IPS DF 4.7 (cell line): Measurements from ENCODE around the gene ATOX1.

ENCODE experiments used
- DNase-seq: peaks from one replicate; pipeline ENCODE4 v3.0.0-alpha.2; 2013; ENCODE audit warnings: low spot score; ENCODE audit errors: extremely low read depth

ATOX1 gene

DNA sequence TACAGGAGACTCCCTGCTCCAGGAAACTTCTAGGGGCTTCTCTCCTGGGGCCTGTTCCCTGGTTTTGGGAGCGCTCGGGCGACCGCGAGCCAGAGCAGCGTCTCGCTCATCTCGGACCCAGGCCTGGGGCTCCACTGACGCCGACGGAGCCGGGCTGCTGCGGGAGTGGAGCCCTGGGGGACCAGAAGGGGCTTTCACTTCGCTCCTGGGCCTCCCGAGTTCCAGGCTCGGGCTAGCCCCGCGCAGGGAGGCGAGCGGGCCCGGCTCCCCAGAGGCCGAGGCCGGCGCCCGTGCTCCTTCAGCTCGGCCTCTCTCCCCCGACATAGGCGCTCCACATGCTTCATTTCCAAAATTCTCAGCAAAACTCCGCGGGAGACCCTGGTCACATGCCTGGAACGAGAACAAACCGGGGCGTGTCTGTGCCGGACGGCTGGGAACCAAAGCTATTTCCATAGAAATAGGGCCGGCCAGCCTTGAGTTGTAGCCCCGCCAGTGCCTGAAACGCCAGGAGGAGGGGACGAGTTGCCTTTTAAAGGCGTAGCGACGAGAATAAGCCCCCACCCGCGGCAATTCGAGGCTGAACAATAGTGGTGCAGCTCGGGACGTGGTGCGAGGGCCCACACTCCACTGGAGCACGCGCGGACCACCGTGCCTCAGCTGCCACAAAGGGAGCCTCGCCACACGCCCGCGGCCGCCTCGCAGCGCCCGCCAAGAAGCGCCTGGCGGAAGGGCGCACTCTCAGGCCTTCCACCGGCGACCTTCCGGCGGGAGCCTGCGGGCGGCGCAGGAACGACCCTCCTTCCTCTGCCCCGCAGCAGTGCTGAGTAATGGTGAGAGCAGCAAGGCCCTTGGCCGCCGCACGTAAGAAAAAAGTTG lies 12.2 kb upstream of the ATOX1 start:
- no peak for DNase-seq

- no peak for DNase-seq
Measured at GRCh38 chr5:151766975-151767374, 8.5 kb upstream of the ATOX1 start.

DNA sequence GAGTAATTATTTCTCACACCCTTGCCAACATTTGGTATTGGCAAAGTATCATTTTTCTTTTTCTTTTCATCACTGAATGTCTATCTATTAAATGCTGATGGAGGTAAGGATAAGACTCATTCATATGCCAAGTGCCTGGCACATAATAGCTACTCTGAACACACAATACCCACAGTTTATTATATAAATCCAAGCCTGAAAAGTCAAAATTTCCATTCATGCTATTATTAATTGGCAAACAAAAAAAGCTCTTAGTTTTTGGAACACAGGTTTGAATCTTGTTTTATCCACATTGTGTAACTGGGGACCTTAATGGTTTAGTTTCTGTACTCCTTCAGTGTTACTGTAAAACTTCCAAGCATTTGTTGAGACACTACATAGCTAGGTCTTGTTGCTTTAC lies 6.4 kb upstream of the ATOX1 start:
- DNase-seq = no peak

- no peak for DNase-seq
Measured at GRCh38 chr5:151758141-151758429, 346 bp downstream of the ATOX1 start.

DNA sequence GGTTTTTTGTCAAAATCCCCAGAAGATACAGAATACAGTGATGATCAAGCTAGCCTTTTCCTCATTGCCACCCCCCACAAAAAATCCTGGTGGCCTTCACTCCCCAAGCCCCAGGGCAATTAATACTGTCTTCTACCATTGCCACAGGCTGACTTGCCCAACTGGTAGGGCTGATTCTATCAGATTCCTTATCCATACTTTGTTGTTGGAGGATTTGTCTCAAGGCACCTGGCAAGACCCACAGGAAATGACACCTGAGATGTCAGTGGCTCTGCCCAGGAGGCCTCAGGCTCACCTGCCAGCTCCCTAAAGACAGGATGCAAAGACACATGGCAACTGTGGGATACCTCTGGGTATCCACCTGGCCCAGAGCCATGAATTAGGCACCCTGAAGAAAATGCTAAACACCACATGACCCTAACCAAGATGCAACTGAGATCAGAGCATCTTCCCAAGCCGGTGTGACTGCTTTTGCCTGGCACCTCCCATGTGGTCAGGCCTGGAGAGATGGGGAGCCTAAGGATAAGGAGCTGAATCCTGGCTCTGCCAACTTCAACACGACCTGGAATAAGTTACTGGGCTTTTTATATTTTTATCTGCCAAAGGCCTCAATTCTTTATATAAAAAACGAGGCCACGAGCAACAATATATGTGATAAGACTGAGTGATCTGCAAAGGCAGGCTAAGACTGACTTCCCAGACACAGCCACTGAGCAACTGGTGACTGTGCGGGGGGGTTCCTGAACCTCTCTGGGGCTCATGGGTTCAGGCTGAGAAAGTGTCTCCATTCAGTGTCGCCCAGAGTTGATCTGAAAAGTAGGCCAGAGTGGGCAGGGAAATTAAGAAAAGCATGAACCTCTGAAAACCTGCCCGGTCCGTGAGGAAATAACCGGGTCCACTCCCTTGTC lies 944 bp downstream of the ATOX1 start:
- DNase-seq = no peak

DNA sequence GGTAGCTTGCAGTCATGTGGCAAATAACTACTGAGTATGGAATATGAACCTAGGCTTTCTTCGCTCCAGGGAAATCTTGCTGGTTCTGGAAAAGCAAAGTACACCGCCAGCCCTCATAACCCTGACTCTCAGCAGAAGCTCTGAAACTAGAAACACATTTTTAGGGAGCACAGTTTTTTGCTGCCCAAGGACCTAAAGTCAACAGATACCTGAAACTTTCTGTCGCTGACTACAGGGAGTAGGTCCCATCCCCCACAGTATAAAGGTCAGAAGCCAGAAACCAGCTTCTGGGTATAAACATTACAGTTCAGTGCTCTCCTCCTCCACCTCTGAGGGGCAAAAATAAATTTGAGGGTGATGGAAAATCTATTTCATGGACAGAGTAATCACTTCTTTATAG lies 3.0 kb downstream of the ATOX1 start:
- DNase-seq = no peak

DNA sequence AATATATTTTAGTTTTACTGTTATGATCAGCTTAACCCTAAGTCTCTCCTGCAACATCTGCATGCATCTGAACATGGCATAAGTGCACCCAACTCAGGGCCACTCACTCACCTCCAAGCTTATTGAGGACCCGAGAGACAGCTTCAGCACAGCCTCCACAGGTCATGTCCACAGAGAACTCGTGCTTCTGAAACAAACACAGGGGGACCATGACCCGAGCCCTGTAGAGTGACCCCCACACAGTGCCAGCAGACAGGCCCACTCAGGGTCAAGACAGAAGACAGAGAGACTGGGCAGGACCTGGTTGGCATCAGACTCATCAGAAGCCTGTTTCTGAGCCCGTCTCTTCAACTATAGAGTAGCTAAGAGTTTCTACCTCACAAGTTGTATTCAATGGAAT lies 6.8 kb downstream of the ATOX1 start:
- DNase-seq = no peak

- no peak for DNase-seq
Measured at GRCh38 chr5:151751091-151751490, 7.3 kb downstream of the ATOX1 start.

- no peak for DNase-seq
Measured at GRCh38 chr5:151750121-151750520, 8.3 kb downstream of the ATOX1 start.

DNA sequence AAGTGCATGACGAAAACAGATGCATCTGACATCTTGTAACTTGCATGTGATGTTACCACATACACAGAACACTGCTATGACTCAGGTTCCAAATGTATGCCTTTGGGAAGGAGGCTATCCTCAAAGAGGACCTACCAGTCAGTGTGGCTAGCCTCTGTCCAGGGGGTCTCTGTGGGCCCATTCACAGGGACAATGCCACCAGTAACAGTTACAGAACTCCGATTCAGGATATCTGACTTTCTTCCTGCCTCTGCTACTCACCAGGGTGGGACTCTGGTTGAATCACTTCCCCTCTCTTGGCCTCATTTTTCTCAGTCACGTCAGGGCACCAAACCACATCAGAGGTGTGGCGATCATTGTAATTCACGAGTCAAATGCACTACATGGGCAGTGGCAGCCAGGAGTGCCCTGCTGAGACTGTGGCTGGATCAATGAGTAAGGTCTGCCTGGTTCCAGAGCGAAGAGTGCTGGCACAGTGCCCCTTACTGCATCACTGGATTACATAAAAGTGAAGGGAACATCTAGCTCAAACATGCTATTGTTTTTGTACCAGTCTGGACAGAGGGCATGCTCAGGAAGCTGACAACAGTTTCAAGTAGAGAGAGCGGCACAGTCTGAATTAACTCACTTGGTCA lies 13.2 kb downstream of the ATOX1 start:
- DNase-seq = no peak

DNA sequence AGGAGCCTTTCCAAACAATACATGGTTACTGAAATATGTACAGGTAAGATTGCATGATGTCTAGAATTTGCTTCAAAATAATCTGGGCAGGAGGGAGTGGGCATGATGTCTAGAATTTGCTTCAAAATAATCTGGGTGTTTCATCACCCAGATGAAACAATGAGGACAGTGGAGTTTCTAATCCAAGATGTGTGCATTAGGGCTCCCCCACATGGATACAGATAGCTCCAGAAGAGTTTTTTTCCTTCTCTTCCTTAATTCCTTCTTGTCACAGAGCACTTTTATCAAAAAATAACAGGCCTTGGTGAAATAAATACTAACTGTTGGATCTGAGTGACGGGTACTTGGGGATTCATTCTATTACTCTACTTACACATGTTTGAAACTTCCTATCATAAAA lies 14.9 kb downstream of the ATOX1 start:
- no peak for DNase-seq

GRCh38 chr5:151742870-151743294 lies 15.5 kb downstream of the ATOX1 start:
- no peak for DNase-seq

DNA sequence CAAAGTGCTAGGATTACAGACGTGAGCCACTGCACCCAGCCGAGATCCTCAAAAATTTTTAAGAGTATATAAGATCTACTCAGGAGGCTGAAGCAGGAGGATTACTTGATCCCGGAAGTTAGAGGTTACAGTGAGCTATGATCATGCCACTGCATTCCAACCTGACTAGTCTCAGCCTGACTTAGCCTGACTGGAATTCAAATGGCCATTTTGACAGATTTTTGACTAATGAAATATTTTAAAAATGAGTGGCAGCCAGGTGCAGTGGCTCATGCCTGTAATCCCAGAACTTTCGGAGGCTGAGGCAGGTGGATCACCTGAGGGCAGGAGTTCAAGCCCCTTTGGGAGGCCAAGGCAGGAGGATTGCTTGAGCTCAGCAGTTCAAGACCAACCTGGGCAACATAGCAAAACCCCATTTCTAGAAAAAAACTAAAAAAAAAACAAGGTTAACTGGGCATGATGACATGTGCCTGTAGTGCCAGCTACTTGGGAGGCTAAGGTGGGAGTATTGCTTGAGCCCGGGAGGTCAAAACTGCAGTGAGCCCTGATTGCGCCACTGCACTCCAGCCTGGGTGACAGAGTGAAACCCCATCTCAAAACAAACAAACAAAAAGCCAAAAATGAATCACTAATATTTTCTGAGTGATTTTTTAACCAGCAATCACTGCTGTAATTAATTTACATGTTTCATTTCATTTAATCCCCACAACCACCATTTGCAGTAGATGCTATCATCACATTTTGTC lies 16.6 kb downstream of the ATOX1 start:
- no peak for DNase-seq

GRCh38 chr5:151740958-151741373 lies 17.5 kb downstream of the ATOX1 start:
- no peak for DNase-seq

- no peak for DNase-seq
Measured at GRCh38 chr5:151740336-151740942, 18.0 kb downstream of the ATOX1 start.

GRCh38 chr5:151739939-151740335 lies 18.5 kb downstream of the ATOX1 start:
- DNase-seq = no peak

GRCh38 chr5:151739395-151739794 lies 19.0 kb downstream of the ATOX1 start:
- no peak for DNase-seq

DNA sequence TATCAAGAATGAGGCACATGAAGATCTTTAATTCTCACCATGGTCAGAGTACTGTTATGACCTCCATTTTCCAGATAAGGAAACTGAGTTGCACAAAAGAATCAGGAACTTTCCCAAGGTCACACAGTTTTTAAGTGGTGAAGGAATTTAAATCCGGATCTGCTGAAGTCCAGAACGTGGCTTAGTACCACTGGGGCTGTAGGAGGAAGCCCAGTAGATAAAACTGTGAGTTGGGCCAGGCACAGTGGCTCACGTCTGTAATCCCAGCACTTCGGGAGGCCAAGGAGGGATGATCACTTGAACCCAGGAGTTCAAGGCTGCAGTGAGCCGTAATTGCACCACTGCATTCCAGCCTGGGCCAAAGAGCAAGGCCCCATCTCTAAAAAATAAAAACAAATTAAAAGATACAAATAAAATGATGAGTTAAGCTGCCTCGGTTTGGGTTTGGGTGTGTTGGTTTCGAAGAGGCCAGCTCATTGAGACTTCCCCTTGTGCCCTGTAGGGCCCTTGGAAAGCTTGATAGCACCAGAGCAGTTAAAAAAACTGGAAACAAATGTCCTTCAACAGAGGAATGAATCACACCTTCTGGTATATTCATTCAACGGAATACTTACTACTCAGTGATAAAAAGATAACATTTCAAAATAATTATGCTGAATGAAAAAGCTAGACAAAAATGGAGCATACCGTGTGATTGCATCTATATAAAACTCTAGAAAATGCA lies 20.1 kb downstream of the ATOX1 start:
- DNase-seq = no peak

- DNase-seq = no peak
Measured at GRCh38 chr5:151737431-151737830, 21.0 kb downstream of the ATOX1 start.

GRCh38 chr5:151735646-151736045 lies 22.8 kb downstream of the ATOX1 start:
- DNase-seq = no peak
